ENCODE results near the gene LAMA3. TPM values are rescaled to one million over a fixed set of nuclear protein-coding genes. Genes with fewer than 3 reads are reported as not detected.

LAMA3 gene
- total RNA-seq, 2 donors from 2014 or later = 30.1 to 34.2 TPM

DNA sequence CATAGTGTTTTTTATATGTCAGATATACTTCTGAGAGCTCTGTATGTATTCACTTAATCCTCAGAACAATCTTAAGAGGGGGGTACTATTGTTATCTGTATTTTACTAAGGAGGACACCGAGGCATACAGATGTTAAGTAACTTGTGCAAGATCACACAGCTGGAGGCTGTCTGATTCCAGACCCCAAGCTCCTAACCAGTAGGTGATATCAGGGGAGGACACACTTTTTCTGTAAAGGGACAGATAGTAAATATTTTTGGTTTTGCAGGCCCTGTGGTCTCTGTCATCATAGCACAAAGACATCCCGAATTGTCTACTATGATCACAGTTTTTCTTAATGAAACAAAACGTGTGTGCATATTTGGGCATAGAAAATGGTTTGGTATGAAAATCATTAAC, 143.7 kb downstream of the LAMA3 start:
- Histone ChIP-seq H3K4me3 (no peak overlapping the region), H3K27ac (no peak overlapping the region), H3K4me1 (ENCODE audit: control insufficient read depth in 1 of 2, low read depth in 2 of 2) (peaks cover 4 to 7% of the 10 kb centered on the region in 2 donors), H3K36me3 (no peaks in the 10 kb centered on the region), H3K27me3 (replicated peaks; ENCODE audit: insufficient read depth) (no peaks in the 10 kb centered on the region), H3K9me3 (no peaks in the 10 kb centered on the region)
- TF ChIP-seq CTCF (IDR thresholded peaks at IDR 0.05) = no peak
- DNase-seq (ENCODE audit: low spot score) = no peak
- ATAC-seq (ENCODE audit: insufficient number of reproducible peaks, low FRiP score, low read depth) = no peak

GRCh38 chr18:23833714-23834113, 144.5 kb downstream of the LAMA3 start:
- Histone ChIP-seq H3K27me3 (replicated peaks; ENCODE audit: insufficient read depth) (no peaks in the 10 kb centered on the region), H3K36me3 (no peaks in the 10 kb centered on the region), H3K27ac (no peak overlapping the region), H3K4me3 (no peak overlapping the region), H3K4me1 (ENCODE audit: control insufficient read depth in 1 of 2, low read depth in 2 of 2) (peaks cover 9 to 15% of the 10 kb centered on the region in 2 donors), H3K9me3 (no peaks in the 10 kb centered on the region)
- TF ChIP-seq CTCF (IDR thresholded peaks at IDR 0.05) = no peak
- ATAC-seq (ENCODE audit: insufficient number of reproducible peaks, low FRiP score, low read depth) (no peak), DNase-seq (ENCODE audit: low spot score) (no peak)

GRCh38 chr18:23835091-23835490, 145.8 kb downstream of the LAMA3 start:
- DNase-seq (ENCODE audit: low spot score) = no peak
- H3K4me3 ChIP-seq = no peak overlapping the region
- ATAC-seq (ENCODE audit: insufficient number of reproducible peaks, low FRiP score, low read depth) = no peak
- H3K27me3 ChIP-seq (replicated peaks; ENCODE audit: insufficient read depth) = no peaks in the 10 kb centered on the region
- TF ChIP-seq CTCF (IDR thresholded peaks at IDR 0.05) = no peak
- no peaks in the 10 kb centered on the region for H3K9me3 ChIP-seq
- no peak overlapping the region for H3K27ac ChIP-seq
- H3K36me3 ChIP-seq = no peaks in the 10 kb centered on the region
- peaks cover 9 to 24% of the 10 kb centered on the region in 2 donors for H3K4me1 ChIP-seq (ENCODE audit: control insufficient read depth in 1 of 2, low read depth in 2 of 2)

- no peaks in the 10 kb centered on the region for H3K27me3 ChIP-seq (replicated peaks; ENCODE audit: insufficient read depth)
- no peak for TF ChIP-seq CTCF (IDR thresholded peaks at IDR 0.05)
- H3K4me3 ChIP-seq = no peak overlapping the region
- H3K9me3 ChIP-seq = no peaks in the 10 kb centered on the region
- no peaks in the 10 kb centered on the region for H3K36me3 ChIP-seq
- DNase-seq (ENCODE audit: low spot score) (no peak), ATAC-seq (ENCODE audit: insufficient number of reproducible peaks, low FRiP score, low read depth) (no peak)
- no peak overlapping the region for H3K27ac ChIP-seq
- peaks cover 9 to 24% of the 10 kb centered on the region in 2 donors for H3K4me1 ChIP-seq (ENCODE audit: control insufficient read depth in 1 of 2, low read depth in 2 of 2)
These were observed 146.3 kb downstream of the LAMA3 start for GRCh38 chr18:23835506-23835905.

GRCh38 chr18:23837591-23837990, 148.3 kb downstream of the LAMA3 start:
- Histone ChIP-seq H3K27ac (peak overlapping the region; percentile 45 to 67), H3K4me1 (ENCODE audit: control insufficient read depth in 1 of 2, low read depth in 2 of 2) (peaks cover 9 to 24% of the 10 kb centered on the region in 2 donors), H3K27me3 (replicated peaks; ENCODE audit: insufficient read depth) (no peaks in the 10 kb centered on the region), H3K4me3 (no peak overlapping the region), H3K9me3 (no peaks in the 10 kb centered on the region), H3K36me3 (no peaks in the 10 kb centered on the region)
- DNase-seq (ENCODE audit: low spot score) = no peak
- no peak for TF ChIP-seq CTCF (IDR thresholded peaks at IDR 0.05)
- ATAC-seq (ENCODE audit: insufficient number of reproducible peaks, low FRiP score, low read depth) = no peak
